Measurements from ENCODE around the gene ATP6V0B. TPM values are rescaled to one million over a fixed set of nuclear protein-coding genes. Genes with fewer than 3 reads are reported as not detected.

ATP6V0B gene
- total RNA-seq, 1 donor from 2014 or later, result 156 TPM

GRCh38 chr1:43985984-43986595 is 11.3 kb downstream of the ATP6V0B start:
- no peaks in the 10 kb centered on the region for H3K9me3 Mint-ChIP-seq
- no peak for DNase-seq (ENCODE audit: low spot score)
- intact Hi-C loops (cut with micrococcal nuclease), result no loop called here
- no peaks in the 10 kb centered on the region for H3K27me3 Mint-ChIP-seq (ENCODE audit: low read depth)
- peaks cover 19% of the 10 kb centered on the region for H3K36me3 Mint-ChIP-seq (ENCODE audit: low read depth)
- H3K4me3 Mint-ChIP-seq (ENCODE audit: low read depth), result no peak overlapping the region
- H3K4me1 Mint-ChIP-seq (ENCODE audit: low read depth), result peaks cover 3% of the 10 kb centered on the region
- no peak overlapping the region for H3K27ac Mint-ChIP-seq

DNA sequence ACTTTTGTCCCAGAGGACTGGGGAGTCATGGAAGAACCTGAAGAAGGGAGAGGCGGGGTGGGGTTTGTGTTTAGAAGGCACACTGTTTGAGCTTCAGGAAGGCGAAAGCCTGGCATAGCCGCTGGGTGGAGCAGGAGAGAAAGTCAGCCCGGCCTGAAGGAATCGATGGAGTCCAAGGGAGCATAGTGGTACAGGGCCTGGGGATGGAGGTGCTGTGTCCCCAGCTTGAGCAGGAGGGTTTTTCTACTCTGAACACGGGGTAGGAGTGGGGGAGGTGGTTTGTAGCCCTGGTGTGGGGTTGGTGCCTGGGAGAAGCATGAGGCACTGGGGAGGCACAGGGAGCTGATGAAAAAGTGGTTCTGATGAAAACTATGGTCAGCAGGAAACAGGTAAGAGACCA is 12.0 kb downstream of the ATP6V0B start:
- H3K4me3 Mint-ChIP-seq (ENCODE audit: low read depth), result no peak overlapping the region

GRCh38 chr1:43987159-43987902 is 12.6 kb downstream of the ATP6V0B start:
- Mint-ChIP-seq H3K9me3 (no peaks in the 10 kb centered on the region), H3K4me3 (ENCODE audit: low read depth) (no peak overlapping the region), H3K27ac (no peak overlapping the region), H3K27me3 (ENCODE audit: low read depth) (no peaks in the 10 kb centered on the region), H3K36me3 (ENCODE audit: low read depth) (peaks cover 19% of the 10 kb centered on the region), H3K4me1 (ENCODE audit: low read depth) (peaks cover 5% of the 10 kb centered on the region)
- DNase-seq (ENCODE audit: low spot score), result no peak
- intact Hi-C loops (cut with micrococcal nuclease), result no loop called here

More for the DNA sequence above, 12.0 kb downstream of the ATP6V0B start:
- no peaks in the 10 kb centered on the region for H3K27me3 Mint-ChIP-seq (ENCODE audit: low read depth)
- H3K36me3 Mint-ChIP-seq (ENCODE audit: low read depth), result peaks cover 19% of the 10 kb centered on the region
- no peaks in the 10 kb centered on the region for H3K9me3 Mint-ChIP-seq
- peaks cover 5% of the 10 kb centered on the region for H3K4me1 Mint-ChIP-seq (ENCODE audit: low read depth)
- DNase-seq (ENCODE audit: low spot score), result no peak
- H3K27ac Mint-ChIP-seq, result no peak overlapping the region
- intact Hi-C loops (cut with micrococcal nuclease), result no loop called here

DNA sequence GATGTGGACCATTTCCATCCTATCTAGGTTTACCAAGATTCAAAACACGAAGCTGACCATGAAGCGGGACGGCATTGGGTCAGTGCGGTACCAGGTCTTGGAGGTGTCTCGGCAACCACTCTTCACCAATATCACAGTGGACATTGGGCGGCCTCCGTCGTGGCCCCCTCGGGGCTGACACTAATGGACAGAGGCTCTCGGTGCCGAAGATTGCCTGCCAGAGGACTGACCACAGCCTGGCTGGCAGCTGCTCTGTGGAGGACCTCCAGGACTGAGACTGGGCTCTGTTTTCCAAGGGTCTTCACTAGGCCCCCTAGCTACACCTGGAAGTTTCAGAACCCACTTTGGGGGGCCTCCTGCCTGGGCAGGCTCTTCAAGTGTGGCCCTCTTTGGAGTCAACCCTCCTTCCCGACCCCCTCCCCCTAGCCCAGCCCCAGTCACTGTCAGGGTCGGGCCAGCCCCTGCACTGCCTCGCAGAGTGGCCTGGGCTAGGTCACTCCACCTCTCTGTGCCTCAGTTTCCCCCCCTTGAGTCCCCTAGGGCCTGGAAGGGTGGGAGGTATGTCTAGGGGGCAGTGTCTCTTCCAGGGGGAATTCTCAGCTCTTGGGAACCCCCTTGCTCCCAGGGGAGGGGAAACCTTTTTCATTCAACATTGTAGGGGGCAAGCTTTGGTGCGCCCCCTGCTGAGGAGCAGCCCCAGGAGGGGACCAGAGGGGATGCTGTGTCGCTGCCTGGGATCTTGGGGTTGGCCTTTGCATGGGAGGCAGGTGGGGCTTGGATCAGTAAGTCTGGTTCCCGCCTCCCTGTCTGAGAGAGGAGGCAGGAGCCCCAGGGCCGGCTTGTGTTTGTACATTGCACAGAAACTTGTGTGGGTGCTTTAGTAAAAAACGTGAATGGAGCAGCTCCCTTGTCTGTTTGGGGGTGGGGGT is 15.8 kb downstream of the ATP6V0B start:
- intact Hi-C loops (cut with micrococcal nuclease), result loop anchor here (2.0 to 5.0 kb wide), 2 partner anchors 16 to 42 kb away; partner anchors contain the start of genes ATP6V0B and SLC6A9
- no peak for DNase-seq (ENCODE audit: low spot score)
- Mint-ChIP-seq H3K27me3 (ENCODE audit: low read depth) (peaks cover 3% of the 10 kb centered on the region), H3K4me3 (ENCODE audit: low read depth) (peak overlapping the region; percentile 92), H3K4me1 (ENCODE audit: low read depth) (peaks cover 8% of the 10 kb centered on the region), H3K9me3 (no peaks in the 10 kb centered on the region), H3K36me3 (ENCODE audit: low read depth) (peaks cover 7% of the 10 kb centered on the region), H3K27ac (no peak overlapping the region)

- H3K9me3 Mint-ChIP-seq, result no peaks in the 10 kb centered on the region
- H3K36me3 Mint-ChIP-seq (ENCODE audit: low read depth), result peaks cover 3% of the 10 kb centered on the region
- intact Hi-C loops (cut with micrococcal nuclease), result loop anchor here (2.0 to 5.0 kb wide), 2 partner anchors 16 to 41 kb away; partner anchors contain the start of genes ATP6V0B and SLC6A9
- H3K4me1 Mint-ChIP-seq (ENCODE audit: low read depth), result peaks cover 8% of the 10 kb centered on the region
- peaks cover 3% of the 10 kb centered on the region for H3K27me3 Mint-ChIP-seq (ENCODE audit: low read depth)
- no peak overlapping the region for H3K27ac Mint-ChIP-seq
- peak overlapping the region; percentile 92 for H3K4me3 Mint-ChIP-seq (ENCODE audit: low read depth)
- no peak for DNase-seq (ENCODE audit: low spot score)
These were observed 16.4 kb downstream of the ATP6V0B start for GRCh38 chr1:43991200-43991475.

DNA sequence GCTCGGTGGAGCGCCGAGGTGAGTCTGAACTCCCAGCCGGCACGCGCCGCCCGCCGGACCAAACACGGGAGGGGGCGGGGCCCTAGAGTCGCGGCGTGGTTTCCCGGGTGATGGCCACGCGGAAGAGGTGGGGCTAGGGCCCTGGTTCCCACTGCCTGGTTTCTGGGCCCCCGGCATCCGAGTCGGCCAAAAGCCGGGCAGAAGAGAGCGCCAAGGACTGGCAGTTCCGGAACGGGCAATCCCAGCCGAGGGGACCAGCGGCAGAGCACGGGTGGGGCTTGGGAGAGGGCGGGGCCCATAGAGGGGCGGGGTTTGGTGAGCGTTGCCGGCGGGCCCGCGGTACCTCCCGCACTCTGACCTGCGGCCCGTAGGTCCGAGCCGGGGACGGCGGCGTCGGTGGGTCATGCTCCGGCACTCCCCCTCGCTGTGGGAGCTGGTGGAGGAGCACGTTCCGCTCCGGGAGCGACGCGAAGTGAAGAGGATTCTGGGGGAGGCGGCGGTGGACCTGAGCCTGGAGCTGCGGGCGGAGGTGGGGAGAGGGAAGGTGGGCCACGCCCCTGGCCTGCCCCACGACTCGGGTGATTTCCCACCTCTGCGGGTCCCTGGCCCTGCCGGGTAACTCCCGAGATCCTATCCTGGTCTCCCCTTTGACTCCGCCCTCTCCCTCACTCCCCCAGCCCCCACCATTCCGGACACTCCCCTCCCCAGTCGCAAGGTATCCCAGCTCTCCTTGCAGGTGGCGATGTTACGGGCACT is 16.9 kb downstream of the ATP6V0B start, which contains the start of gene CCDC24:
Gene CCDC24, plus strand, starts transcription at position 124 of the 756 bp plus-strand sequence. Its CDS starts 280 bp downstream, at position 404.
- DNase-seq (ENCODE audit: low spot score), result peak; percentile 71
- Mint-ChIP-seq H3K27ac (peak within 1 kb of the TSS; percentile 22), H3K27me3 (ENCODE audit: low read depth) (peaks cover 3% of the 10 kb centered on the region), H3K4me3 (ENCODE audit: low read depth) (peak within 1 kb of the TSS; percentile 92), H3K4me1 (ENCODE audit: low read depth) (peaks cover 8% of the 10 kb centered on the region), H3K36me3 (ENCODE audit: low read depth) (no peaks in the 10 kb centered on the region), H3K9me3 (no peaks in the 10 kb centered on the region)
- intact Hi-C loops (cut with micrococcal nuclease), result loop anchor here (2.0 to 5.0 kb wide), 2 partner anchors 17 to 41 kb away; partner anchors contain the start of genes ATP6V0B and SLC6A9

- Mint-ChIP-seq H3K4me3 (ENCODE audit: low read depth) (peak overlapping the region; percentile 92), H3K9me3 (no peaks in the 10 kb centered on the region), H3K36me3 (ENCODE audit: low read depth) (no peaks in the 10 kb centered on the region), H3K27me3 (ENCODE audit: low read depth) (peaks cover 3% of the 10 kb centered on the region), H3K27ac (peak overlapping the region; percentile 22), H3K4me1 (ENCODE audit: low read depth) (peaks cover 8% of the 10 kb centered on the region)
- intact Hi-C loops (cut with micrococcal nuclease), result loop anchor here (5.0 kb wide), 1 partner anchor 40 kb away; the partner anchor contains the start of gene SLC6A9
- DNase-seq (ENCODE audit: low spot score), result no peak
These were observed 17.7 kb downstream of the ATP6V0B start for GRCh38 chr1:43992232-43992995.

DNA sequence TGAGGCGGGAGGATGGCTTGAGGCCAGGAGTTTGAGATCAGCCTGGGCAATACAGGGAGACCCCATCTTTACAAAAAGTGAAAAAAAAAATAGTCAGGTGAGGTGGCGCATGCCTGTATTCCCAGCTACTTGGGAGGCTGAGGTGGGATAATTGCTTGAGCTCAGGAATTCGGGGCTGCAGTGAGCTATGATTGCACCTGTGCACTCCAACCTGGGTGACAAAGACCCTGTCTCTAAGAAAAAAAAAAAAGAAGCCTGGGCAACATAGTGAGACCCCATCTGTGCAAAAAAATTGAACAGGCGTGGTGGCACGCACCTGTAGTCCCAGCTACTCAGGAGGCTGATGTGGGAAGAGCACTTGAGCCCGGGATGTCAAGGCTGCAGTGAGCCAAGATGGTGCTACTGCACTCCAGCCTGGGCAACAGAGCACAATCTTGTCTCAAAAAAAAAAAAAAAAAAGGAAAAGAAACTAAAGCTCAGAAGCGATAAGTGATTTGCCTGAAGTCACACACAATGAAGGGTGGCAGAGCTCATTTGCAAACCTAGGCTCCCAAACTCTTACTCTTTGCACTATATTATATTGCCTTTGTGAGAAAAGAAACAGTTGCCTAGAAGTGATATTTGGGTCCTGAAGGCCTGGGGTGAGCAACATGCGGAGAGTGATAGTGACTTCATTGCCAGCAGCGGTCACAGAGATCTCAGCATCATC is 18.6 kb downstream of the ATP6V0B start:
- no peak overlapping the region for H3K4me3 Mint-ChIP-seq (ENCODE audit: low read depth)
- peaks cover 3% of the 10 kb centered on the region for H3K27me3 Mint-ChIP-seq (ENCODE audit: low read depth)
- DNase-seq (ENCODE audit: low spot score), result no peak
- no peaks in the 10 kb centered on the region for H3K36me3 Mint-ChIP-seq (ENCODE audit: low read depth)
- intact Hi-C loops (cut with micrococcal nuclease), result loop anchor here (5.0 kb wide), 1 partner anchor 39 kb away; the partner anchor contains the start of gene SLC6A9
- H3K4me1 Mint-ChIP-seq (ENCODE audit: low read depth), result peaks cover 8% of the 10 kb centered on the region
- no peaks in the 10 kb centered on the region for H3K9me3 Mint-ChIP-seq
- no peak overlapping the region for H3K27ac Mint-ChIP-seq

DNA sequence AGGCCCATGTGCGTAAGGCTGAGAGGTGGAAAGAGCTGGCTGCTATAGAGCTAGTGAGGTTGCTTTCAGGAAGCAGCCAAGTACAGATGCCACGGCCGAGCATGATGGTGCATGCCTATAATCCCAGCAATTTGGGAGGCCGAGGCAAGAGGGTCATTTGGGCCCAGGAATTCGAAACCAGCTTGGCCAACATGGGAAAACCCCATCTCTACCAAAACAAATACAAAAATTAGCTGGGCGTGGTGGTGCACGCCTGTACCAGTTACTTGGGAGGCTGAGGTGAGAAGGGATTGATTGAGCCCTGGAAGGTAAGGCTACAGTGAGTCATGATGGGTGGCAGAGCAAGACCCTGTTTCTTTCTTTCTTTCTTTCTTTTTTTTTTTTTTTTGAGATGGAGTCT is 19.3 kb downstream of the ATP6V0B start:
- H3K27me3 Mint-ChIP-seq (ENCODE audit: low read depth), result peaks cover 3% of the 10 kb centered on the region
- no peak overlapping the region for H3K27ac Mint-ChIP-seq
- H3K4me1 Mint-ChIP-seq (ENCODE audit: low read depth), result peaks cover 8% of the 10 kb centered on the region
- intact Hi-C loops (cut with micrococcal nuclease), result loop anchor here (5.0 kb wide), 1 partner anchor 38 kb away; the partner anchor contains the start of gene SLC6A9
- H3K36me3 Mint-ChIP-seq (ENCODE audit: low read depth), result no peaks in the 10 kb centered on the region
- no peak overlapping the region for H3K4me3 Mint-ChIP-seq (ENCODE audit: low read depth)
- no peak for DNase-seq (ENCODE audit: low spot score)
- H3K9me3 Mint-ChIP-seq, result no peaks in the 10 kb centered on the region

DNA sequence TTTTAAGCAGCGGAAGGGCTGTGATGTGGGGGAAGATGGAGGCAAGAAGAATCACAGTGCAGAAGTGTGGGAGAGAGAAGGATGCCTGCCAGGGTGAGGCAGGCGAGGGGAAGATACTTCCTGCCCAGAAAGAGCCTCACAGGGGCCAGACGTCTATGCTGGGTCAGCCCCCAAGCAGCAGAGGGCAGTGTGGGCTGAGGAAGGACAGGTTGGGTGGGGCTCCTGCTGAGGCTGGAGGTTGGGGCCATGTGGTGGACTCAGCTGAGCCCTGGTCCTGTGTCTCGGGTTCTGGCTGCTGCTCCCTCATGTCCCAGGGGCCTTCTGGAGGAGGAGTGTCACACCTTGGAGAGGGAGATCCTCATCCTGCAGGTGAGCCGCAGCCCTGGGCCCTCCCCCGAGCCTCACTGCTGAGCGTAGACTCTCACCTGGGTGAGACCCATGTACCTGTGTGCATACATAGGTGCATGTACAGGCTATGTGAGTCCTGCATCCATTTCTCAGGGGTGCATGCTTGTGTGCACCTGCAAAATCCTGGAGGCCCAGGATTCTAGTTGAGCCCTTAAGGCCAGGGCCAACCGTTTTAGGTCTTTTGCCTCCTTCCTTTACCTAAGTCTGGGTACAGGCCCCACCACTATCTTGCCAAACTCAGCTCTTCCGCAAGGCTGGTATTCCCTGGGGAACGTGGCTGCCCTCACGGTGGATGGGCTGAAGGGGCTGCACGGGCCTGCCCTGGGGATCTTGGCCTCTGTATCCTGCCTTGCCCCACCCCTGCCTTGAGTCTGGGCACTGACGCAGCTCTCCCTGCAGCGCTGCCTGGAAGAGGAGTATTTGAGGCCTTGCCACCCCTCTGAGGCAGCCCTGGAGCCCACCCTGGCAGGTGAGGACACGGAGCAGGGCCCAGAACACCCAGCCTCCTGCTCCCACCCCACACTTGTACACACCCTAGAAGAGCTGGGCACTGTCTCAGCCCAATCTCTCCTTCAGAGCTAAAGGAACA is 20.3 kb downstream of the ATP6V0B start:
- H3K27ac Mint-ChIP-seq, result no peak overlapping the region
- H3K4me3 Mint-ChIP-seq (ENCODE audit: low read depth), result no peak overlapping the region
- DNase-seq (ENCODE audit: low spot score), result no peak
- H3K27me3 Mint-ChIP-seq (ENCODE audit: low read depth), result peaks cover 3% of the 10 kb centered on the region
- H3K4me1 Mint-ChIP-seq (ENCODE audit: low read depth), result peaks cover 8% of the 10 kb centered on the region
- H3K36me3 Mint-ChIP-seq (ENCODE audit: low read depth), result no peaks in the 10 kb centered on the region
- no peaks in the 10 kb centered on the region for H3K9me3 Mint-ChIP-seq
- intact Hi-C loops (cut with micrococcal nuclease), result loop anchor here (5.0 kb wide), 1 partner anchor 37 kb away; the partner anchor contains the start of gene SLC6A9
